Liver (tissue), 3 donors: ENCODE data around the gene SGCD.

Source experiments
- FOXA1 ChIP-seq: IDR thresholded peaks from 2 replicates; pipeline ENCODE4 v1.6.1; 2016; ENCODE audit warnings: antibody characterized with exemption
- GABPA ChIP-seq, 2 donors: IDR thresholded peaks in 1 of 2; conservative IDR thresholded peaks in 1 of 2; 2 replicates each; pipeline ENCODE4 v1.6.1; 2016; ENCODE audit warnings: antibody characterized with exemption in 2 of 2, mild to moderate bottlenecking in 1 of 2, moderate library complexity in 1 of 2
- HNF4A ChIP-seq, 2 donors: conservative IDR thresholded peaks; 2 replicates each; pipeline ENCODE4 v1.6.1; 2016; ENCODE audit warnings: antibody characterized with exemption in 2 of 2, mild to moderate bottlenecking in 2 of 2
- HNF4G ChIP-seq: IDR thresholded peaks from 2 replicates; pipeline ENCODE4 v1.6.1; 2016; ENCODE audit warnings: antibody characterized with exemption
- RAD21 ChIP-seq, 2 donors: IDR thresholded peaks; 2 replicates each; pipeline ENCODE4 v1.6.1; 2016; ENCODE audit warnings: antibody characterized with exemption in 2 of 2, mild to moderate bottlenecking in 2 of 2
- SP1 ChIP-seq: IDR thresholded peaks from 2 replicates; pipeline ENCODE4 v1.6.1; 2018; ENCODE audit warnings: antibody characterized with exemption, mild to moderate bottlenecking
- TAF1 ChIP-seq: conservative IDR thresholded peaks from 2 replicates; pipeline ENCODE4 v1.6.1; 2016; ENCODE audit warnings: antibody characterized with exemption, mild to moderate bottlenecking
- TF ChIP-seq, protein P1 (sequence below): fragments of 150-350 bp; IDR thresholded peaks from 2 replicates; pipeline ENCODE4 v1.5.1; 2017; ENCODE audit warnings: improper control_type of control experiment, low read depth, low read length; ENCODE audit not compliant: missing input control
- TF ChIP-seq, protein P2 (sequence below): IDR thresholded peaks from 2 replicates; pipeline ENCODE4 v1.6.1; 2016; ENCODE audit warnings: antibody characterized with exemption, mild to moderate bottlenecking
- TF ChIP-seq, protein P3 (sequence below): IDR thresholded peaks from 2 replicates; pipeline ENCODE4 v1.6.1; 2016; ENCODE audit warnings: antibody characterized with exemption
- TF ChIP-seq, protein P4 (sequence below): IDR thresholded peaks from 2 replicates; pipeline ENCODE4 v1.6.1; 2016; ENCODE audit warnings: antibody characterized with exemption
- donor health status: healthy.
- donor health status: healthy.

DNA sequence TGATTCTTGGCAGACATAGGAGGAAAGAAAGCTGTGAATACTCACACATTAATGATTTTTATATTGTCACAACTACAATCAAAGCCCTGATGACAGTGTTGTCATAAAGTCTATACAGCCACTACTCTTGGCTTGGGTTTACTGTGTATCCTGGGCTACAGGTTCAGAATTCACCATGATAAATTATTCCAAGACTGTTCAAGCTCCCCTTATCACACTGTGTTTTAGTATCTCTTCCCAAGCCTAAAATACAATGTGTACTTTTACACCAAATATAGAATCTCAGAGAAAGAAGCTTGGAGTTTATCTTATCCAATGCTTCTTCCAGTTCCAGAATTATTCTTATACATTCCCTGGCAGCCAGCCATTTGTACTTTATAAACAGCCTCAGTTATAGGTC lies 395.4 kb downstream of the SGCD start:
- TF ChIP-seq SP1 (no peak), HNF4G (no peak), RAD21 (IDR thresholded peaks at IDR 0.05) (no peak), TAF1 (no peak), FOXA1 (no peak), HNF4A (conservative IDR thresholded peaks at IDR 0.05) (no peak), GABPA (IDR thresholded peaks at IDR 0.05 in 1 of 2, conservative IDR thresholded peaks at IDR 0.05 in 1 of 2) (no peak)
- TF ChIP-seq, protein P1, sequence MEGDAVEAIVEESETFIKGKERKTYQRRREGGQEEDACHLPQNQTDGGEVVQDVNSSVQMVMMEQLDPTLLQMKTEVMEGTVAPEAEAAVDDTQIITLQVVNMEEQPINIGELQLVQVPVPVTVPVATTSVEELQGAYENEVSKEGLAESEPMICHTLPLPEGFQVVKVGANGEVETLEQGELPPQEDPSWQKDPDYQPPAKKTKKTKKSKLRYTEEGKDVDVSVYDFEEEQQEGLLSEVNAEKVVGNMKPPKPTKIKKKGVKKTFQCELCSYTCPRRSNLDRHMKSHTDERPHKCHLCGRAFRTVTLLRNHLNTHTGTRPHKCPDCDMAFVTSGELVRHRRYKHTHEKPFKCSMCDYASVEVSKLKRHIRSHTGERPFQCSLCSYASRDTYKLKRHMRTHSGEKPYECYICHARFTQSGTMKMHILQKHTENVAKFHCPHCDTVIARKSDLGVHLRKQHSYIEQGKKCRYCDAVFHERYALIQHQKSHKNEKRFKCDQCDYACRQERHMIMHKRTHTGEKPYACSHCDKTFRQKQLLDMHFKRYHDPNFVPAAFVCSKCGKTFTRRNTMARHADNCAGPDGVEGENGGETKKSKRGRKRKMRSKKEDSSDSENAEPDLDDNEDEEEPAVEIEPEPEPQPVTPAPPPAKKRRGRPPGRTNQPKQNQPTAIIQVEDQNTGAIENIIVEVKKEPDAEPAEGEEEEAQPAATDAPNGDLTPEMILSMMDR: no peak
- TF ChIP-seq, protein P2, sequence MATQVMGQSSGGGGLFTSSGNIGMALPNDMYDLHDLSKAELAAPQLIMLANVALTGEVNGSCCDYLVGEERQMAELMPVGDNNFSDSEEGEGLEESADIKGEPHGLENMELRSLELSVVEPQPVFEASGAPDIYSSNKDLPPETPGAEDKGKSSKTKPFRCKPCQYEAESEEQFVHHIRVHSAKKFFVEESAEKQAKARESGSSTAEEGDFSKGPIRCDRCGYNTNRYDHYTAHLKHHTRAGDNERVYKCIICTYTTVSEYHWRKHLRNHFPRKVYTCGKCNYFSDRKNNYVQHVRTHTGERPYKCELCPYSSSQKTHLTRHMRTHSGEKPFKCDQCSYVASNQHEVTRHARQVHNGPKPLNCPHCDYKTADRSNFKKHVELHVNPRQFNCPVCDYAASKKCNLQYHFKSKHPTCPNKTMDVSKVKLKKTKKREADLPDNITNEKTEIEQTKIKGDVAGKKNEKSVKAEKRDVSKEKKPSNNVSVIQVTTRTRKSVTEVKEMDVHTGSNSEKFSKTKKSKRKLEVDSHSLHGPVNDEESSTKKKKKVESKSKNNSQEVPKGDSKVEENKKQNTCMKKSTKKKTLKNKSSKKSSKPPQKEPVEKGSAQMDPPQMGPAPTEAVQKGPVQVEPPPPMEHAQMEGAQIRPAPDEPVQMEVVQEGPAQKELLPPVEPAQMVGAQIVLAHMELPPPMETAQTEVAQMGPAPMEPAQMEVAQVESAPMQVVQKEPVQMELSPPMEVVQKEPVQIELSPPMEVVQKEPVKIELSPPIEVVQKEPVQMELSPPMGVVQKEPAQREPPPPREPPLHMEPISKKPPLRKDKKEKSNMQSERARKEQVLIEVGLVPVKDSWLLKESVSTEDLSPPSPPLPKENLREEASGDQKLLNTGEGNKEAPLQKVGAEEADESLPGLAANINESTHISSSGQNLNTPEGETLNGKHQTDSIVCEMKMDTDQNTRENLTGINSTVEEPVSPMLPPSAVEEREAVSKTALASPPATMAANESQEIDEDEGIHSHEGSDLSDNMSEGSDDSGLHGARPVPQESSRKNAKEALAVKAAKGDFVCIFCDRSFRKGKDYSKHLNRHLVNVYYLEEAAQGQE: no peak
- TF ChIP-seq, protein P3, sequence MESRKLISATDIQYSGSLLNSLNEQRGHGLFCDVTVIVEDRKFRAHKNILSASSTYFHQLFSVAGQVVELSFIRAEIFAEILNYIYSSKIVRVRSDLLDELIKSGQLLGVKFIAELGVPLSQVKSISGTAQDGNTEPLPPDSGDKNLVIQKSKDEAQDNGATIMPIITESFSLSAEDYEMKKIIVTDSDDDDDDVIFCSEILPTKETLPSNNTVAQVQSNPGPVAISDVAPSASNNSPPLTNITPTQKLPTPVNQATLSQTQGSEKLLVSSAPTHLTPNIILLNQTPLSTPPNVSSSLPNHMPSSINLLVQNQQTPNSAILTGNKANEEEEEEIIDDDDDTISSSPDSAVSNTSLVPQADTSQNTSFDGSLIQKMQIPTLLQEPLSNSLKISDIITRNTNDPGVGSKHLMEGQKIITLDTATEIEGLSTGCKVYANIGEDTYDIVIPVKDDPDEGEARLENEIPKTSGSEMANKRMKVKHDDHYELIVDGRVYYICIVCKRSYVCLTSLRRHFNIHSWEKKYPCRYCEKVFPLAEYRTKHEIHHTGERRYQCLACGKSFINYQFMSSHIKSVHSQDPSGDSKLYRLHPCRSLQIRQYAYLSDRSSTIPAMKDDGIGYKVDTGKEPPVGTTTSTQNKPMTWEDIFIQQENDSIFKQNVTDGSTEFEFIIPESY: no peak
- TF ChIP-seq, protein P4, sequence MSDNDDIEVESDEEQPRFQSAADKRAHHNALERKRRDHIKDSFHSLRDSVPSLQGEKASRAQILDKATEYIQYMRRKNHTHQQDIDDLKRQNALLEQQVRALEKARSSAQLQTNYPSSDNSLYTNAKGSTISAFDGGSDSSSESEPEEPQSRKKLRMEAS: no peak
